PFSK-1 (cell line): ENCODE measurements around the gene JMY.

Experiments
- FOXP2 ChIP-seq: optimal IDR thresholded peaks from 2 replicates; pipeline ENCODE3; 2011; ENCODE audit warnings: borderline replicate concordance, control low read depth, inconsistent platforms; ENCODE audit not compliant: insufficient read depth; ENCODE audit errors: extremely low read length, extremely low read depth
- POLR2AphosphoS5 ChIP-seq: IDR thresholded peaks from 2 replicates; pipeline ENCODE4 v1.6.1; 2012; ENCODE audit warnings: low read depth, mild to moderate bottlenecking, control low read depth, low read length, moderate library complexity
- SIN3A ChIP-seq: IDR thresholded peaks from 2 replicates; pipeline ENCODE4 v1.6.1; 2012; ENCODE audit warnings: mild to moderate bottlenecking, low read length, moderate library complexity, borderline replicate concordance; ENCODE audit not compliant: insufficient read depth
- TAF1 ChIP-seq: IDR thresholded peaks from 2 replicates; pipeline ENCODE4 v1.6.1; 2012; ENCODE audit warnings: low read length, control low read depth, borderline replicate concordance; ENCODE audit not compliant: insufficient read depth
- TF ChIP-seq, protein P1 (sequence below), 2 experiments: IDR thresholded peaks; 2 replicates each; pipeline versions ENCODE4 v1.6.1 to v1.8.0; 2011 to 2012; ENCODE audit warnings: low read depth in 2 of 2, low read length in 2 of 2, control low read depth in 1 of 2, inconsistent platforms in 1 of 2, mild to moderate bottlenecking in 1 of 2, moderate library complexity in 1 of 2; ENCODE audit not compliant: insufficient read depth in 1 of 2

DNA sequence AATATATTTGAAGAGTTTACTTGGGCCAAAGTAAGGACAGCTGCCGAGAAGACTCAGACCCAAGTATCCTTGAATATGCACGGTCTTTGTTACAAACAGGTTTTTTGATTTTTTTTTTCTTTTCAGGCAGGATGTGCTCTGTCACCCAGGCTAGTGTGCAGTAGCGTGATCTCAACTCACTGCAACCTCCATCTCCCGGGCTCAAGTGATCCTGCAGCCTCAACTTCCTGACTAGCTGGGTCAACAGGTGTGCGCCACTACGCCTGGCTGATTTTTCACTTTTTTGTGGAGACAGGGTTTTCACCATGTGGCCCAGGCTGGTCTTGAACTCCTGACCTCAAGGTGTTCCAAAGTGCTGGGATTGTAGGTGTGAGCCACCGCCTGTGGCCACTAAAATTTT is 27.4 kb downstream of the JMY start:
- TF ChIP-seq, protein P1, sequence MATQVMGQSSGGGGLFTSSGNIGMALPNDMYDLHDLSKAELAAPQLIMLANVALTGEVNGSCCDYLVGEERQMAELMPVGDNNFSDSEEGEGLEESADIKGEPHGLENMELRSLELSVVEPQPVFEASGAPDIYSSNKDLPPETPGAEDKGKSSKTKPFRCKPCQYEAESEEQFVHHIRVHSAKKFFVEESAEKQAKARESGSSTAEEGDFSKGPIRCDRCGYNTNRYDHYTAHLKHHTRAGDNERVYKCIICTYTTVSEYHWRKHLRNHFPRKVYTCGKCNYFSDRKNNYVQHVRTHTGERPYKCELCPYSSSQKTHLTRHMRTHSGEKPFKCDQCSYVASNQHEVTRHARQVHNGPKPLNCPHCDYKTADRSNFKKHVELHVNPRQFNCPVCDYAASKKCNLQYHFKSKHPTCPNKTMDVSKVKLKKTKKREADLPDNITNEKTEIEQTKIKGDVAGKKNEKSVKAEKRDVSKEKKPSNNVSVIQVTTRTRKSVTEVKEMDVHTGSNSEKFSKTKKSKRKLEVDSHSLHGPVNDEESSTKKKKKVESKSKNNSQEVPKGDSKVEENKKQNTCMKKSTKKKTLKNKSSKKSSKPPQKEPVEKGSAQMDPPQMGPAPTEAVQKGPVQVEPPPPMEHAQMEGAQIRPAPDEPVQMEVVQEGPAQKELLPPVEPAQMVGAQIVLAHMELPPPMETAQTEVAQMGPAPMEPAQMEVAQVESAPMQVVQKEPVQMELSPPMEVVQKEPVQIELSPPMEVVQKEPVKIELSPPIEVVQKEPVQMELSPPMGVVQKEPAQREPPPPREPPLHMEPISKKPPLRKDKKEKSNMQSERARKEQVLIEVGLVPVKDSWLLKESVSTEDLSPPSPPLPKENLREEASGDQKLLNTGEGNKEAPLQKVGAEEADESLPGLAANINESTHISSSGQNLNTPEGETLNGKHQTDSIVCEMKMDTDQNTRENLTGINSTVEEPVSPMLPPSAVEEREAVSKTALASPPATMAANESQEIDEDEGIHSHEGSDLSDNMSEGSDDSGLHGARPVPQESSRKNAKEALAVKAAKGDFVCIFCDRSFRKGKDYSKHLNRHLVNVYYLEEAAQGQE (IDR thresholded peaks at IDR 0.05; ENCODE audit: insufficient read depth in 1 of 2, low read depth in 2 of 2, low read length in 2 of 2): no peak
- TF ChIP-seq POLR2AphosphoS5 (no peak), TAF1 (no peak), SIN3A (no peak), FOXP2 (no peak)
